DMS153 (cell line): ENCODE measurements around the gene STX4.

Experiments used
- DNase-seq: peaks from one replicate; lab custom pipeline; 2025; lab: John Stamatoyannopoulos, UW

Gene STX4

DNA sequence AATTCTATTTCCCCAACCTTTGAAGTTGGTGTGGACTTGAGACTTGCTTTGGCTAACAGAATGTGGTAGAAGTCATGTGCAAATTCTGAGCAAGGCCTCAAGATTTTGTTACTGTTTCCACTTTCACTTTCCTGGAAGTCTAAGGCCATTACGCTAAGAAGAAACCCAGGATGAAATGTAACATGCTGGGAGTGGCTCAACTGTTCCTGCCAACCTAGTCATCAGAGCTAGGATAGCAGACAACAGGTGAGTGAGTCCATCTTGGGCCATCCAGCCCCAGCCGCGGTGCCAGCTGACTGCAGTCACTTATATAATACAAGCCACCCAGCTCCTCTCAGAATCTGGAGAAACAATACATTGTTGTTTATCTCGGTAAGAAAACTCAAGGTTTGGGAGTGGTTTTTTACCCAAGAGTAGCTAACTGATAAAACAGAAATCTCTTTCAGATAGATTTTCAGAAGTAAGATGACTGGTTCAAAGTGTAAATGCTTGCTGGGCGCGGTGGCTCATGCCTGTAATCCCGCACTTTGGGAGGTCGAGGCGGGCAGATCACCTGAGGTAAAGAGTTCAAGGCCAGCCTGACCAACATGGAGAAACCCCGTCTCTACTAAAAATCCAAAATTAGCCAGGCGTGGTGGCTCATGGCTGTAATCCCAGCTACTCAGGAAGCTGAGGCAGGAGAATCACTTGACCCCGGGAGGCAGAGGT lies 10.7 kb upstream of the STX4 start:
- no peak for DNase-seq

GRCh38 chr16:31023252-31023602 lies 10.1 kb upstream of the STX4 start:
- DNase-seq, result no peak

GRCh38 chr16:31023627-31024226 lies 9.6 kb upstream of the STX4 start:
- no peak for DNase-seq

DNA sequence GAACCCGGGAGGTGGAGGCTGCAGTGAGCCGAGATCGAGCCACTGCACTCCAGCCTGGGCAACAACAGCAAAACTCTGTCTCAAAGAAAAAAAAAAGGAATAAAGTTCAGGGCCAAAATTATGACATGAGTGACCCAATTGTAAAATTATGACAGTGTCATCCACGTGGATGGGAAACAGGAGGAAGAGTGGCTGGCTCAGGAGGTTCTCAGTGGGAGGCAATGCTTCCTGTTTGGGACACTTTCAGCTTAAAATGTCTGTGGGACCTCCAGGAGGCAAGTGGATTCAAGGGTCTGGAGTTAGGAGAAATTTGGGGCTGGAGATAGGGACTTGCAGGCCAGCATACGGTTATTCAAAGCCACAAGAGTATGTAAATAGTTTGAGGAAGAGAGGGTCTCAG lies 8.0 kb upstream of the STX4 start:
- no peak for DNase-seq

GRCh38 chr16:31029272-31029671 lies 4.1 kb upstream of the STX4 start:
- DNase-seq, result no peak

GRCh38 chr16:31031276-31031675 lies 2.1 kb upstream of the STX4 start:
- no peak for DNase-seq

DNA sequence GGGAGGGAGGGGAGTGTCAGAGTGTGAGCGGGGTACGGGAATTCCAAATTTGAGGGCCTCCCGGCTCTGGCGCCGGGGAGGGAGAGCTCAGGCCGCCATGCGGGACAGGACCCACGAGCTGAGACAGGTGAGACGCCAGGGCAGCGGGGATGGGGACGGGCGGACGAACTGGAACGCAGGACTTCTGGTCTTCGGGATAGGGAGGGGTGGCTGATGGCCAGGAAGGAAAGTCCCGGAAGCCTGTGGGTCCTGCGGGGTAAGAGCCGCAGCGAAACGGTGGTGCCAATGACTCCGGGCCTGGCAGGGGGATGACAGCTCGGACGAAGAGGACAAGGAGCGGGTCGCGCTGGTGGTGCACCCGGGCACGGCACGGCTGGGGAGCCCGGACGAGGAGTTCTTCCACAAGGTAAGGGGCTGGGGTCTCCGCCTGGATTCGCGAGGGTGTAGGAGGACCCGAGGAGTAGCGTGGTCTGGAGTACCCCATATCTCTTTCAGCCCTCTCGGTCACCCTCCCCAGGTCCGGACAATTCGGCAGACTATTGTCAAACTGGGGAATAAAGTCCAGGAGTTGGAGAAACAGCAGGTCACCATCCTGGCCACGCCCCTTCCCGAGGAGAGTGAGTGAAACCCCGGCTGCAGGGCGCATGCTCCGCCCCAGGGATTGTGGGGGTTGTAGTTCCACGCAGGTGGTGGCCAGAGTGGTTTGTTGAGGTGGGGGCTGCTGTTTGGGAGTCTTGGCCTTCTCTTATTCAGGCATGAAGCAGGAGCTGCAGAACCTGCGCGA lies 543 bp downstream of the STX4 start:
- DNase-seq, result peak; percentile 42

DNA sequence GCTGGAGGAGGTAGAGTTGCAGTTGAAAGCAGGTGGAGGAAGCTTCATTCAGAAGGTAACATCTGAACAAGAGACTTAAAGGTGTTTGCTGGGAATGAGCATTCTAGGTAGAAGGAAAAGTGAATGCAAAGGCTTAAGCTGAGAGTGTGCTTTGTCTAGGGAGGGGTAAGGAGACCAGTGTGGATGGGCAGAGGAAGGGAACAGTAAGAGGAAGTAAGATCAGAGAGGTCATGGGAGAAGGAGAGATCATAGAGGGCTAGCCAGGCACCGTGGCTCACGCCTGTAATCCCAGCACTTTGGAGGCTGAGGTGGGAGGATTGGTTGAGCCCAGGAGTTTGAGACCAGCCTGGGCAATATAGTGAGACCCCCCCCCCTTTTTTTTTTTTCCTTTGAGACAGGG lies 3.3 kb downstream of the STX4 start:
- DNase-seq, result no peak

DNA sequence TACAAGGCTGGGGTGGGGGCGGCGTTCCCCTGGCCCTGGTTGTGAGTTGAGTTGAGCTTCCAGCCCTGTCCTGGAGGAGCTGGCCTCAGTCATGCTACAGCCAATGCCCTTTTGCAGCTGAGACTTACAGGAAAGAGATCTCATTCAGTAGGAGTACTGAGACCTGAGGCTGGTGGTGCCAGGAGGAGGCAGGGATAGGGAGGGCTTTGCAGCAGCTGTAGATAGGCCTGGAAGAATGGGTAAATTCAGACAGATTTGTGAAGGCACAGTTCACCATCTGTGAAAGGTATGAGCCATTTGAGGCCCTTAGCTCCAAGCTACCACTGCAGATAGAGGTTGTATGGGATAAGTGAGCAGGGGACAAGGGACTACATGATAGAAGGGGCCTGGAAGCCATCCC lies 5.6 kb downstream of the STX4 start:
- no peak for DNase-seq

GRCh38 chr16:31042866-31043265 lies 9.5 kb downstream of the STX4 start:
- DNase-seq, result no peak

GRCh38 chr16:31043352-31043751 lies 10.0 kb downstream of the STX4 start:
- no peak for DNase-seq

GRCh38 chr16:31043898-31044481 lies 10.6 kb downstream of the STX4 start:
- no peak for DNase-seq

GRCh38 chr16:31050280-31051030 lies 17.1 kb downstream of the STX4 start:
- no peak for DNase-seq

DNA sequence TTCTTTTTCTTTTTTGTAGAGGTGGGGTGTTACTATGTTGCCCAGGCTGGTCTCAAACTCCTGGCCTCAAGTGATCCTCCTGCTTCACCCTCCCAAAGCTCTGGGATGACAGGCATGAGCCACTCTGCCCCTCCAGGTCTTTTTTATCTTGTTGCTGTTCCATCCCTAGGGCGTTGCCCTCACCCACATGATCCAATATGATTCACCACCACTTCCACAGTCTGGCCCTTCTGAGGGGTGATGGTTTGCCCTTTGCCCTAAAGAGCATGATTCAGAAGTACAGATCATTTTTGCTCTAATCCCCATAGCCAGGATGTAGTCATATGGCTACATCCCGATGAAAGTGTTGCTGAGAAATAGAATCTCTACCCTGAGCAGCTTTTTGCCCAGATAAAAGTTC lies 18.8 kb downstream of the STX4 start:
- no peak for DNase-seq

DNA sequence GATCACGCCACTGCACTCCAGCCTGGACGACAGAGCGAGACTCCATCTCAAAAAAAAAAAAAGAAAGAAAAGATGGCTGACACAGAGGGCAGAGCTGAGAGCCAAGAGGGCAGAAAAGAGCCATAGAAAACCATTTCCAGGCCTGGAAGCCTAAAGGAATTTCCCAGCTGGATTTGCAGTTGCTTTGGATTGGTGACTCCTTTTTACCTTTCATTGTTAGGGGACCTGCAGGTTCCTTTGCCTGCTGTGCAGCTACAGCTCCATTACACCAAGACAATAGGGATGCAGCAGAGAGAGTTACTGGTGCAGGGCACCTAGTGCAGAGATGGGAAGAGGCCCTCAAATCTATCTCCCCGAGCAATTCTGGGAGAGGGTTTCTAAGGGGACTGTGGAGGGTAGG lies 22.3 kb downstream of the STX4 start:
- DNase-seq, result no peak

GRCh38 chr16:31061126-31061812 lies 27.9 kb downstream of the STX4 start:
- no peak for DNase-seq

DNA sequence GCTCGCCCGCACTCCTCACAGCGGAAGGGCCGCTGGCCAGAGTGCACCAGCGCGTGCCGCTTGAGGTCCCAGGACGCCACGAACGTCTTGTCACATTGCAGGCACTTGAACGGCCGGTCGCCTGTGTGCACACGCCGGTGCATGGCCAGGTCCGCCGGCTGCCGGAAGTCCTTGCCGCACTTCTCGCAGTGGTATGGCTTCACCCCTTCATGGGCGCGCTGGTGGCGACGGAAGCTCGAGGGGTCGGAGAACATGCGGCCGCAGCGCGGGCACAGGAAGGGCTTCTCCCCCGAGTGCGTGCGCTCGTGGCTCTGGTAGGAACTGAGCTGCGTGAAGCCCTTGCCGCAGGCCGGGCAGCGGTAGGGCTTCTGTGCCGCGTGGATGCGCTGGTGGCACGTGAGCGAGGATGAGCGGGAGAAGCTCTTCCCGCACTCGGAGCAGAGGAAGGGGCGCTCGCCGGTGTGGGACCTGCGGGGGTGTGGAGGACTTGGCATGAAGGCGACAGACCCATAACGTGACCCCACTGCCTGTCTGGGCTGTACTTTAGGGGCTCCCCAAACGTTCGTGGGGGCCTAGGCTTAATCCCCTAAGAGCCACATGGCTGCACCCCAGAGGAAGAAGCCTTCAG lies 28.6 kb downstream of the STX4 start:
- DNase-seq, result no peak

- no peak for DNase-seq
These were observed 30.1 kb downstream of the STX4 start for GRCh38 chr16:31063495-31063842.

- DNase-seq, result no peak
These were observed 30.7 kb downstream of the STX4 start for GRCh38 chr16:31063843-31064611.

- no peak for DNase-seq
These were observed 31.6 kb downstream of the STX4 start for GRCh38 chr16:31064882-31065461.
